Measurements from ENCODE around the gene TBC1D9B. TPM values are rescaled to one million over a fixed set of nuclear protein-coding genes. Genes with fewer than 3 reads are reported as not detected.

The TBC1D9B gene
- total and polyA plus RNA-seq, 2 of the 13 experiments (the other 11 are each of a cell fraction or from before 2014, with no cell fraction given), result 35.0 to 50.0 TPM

- TF ChIP-seq ZNF574 (CRISPR knock-in tag; IDR thresholded peaks at IDR 0.05) (peak; percentile 77), CHD2 (IDR thresholded peaks at IDR 0.05; ENCODE audit: low read depth, low read length) (no peak), ZBTB44 (CRISPR knock-in tag; IDR thresholded peaks at IDR 0.05) (peak; percentile 64; the same call in 1 of the 2 replicates), SIX1 (CRISPR knock-in tag; IDR thresholded peaks at IDR 0.05; ENCODE audit: borderline replicate concordance) (no peak), SNAPC5 (CRISPR knock-in tag; IDR thresholded peaks at IDR 0.05; ENCODE audit: borderline replicate concordance) (no peak), GMEB2 (CRISPR knock-in tag; IDR thresholded peaks at IDR 0.05; ENCODE audit: low read depth) (no peak), EED (CRISPR knock-in tag; IDR thresholded peaks at IDR 0.05) (no peak), REL (CRISPR knock-in tag; conservative IDR thresholded peaks at IDR 0.05) (peak; percentile 82; the same call in 1 of the 2 replicates), SRSF4 (IDR thresholded peaks at IDR 0.05; ENCODE audit: low read depth, low read length, poor library complexity, severe bottlenecking) (no peak), CREB1 (IDR thresholded peaks at IDR 0.05) (no peak), CREB1 (CRISPR knock-in tag; IDR thresholded peaks at IDR 0.05) (no peak), MTF2 (CRISPR knock-in tag; IDR thresholded peaks at IDR 0.05; ENCODE audit: borderline replicate concordance) (no peak), HOXD1 (CRISPR knock-in tag; IDR thresholded peaks at IDR 0.05) (0 out of 2 replicates have a peak, but pooled peaks have one; percentile 25), E2F5 (CRISPR knock-in tag; conservative IDR thresholded peaks at IDR 0.05) (no peak; the same call in 1 of the 2 replicates), ZBTB42 (CRISPR knock-in tag; IDR thresholded peaks at IDR 0.05) (0 out of 2 replicates have a peak, but pooled peaks have one; percentile 49), NKX3-1 (CRISPR knock-in tag; IDR thresholded peaks at IDR 0.05) (peak; percentile 58; the same call in 1 of the 2 replicates), MBD4 (IDR thresholded peaks at IDR 0.05; ENCODE audit: borderline replicate concordance, low read length) (no peak), UBTF (CRISPR knock-in tag; IDR thresholded peaks at IDR 0.05) (peak; percentile 71; the same call in 1 of the 2 replicates), ZNF17 (CRISPR knock-in tag; IDR thresholded peaks at IDR 0.05) (no peak), ZNF235 (CRISPR knock-in tag; IDR thresholded peaks at IDR 0.05; ENCODE audit: borderline replicate concordance) (0 out of 2 replicates have a peak, but pooled peaks have one; percentile 28)
These were observed 87.0 kb downstream of the TBC1D9B start, which contains the start of gene SQSTM1 (continued) for GRCh38 chr5:179820483-179821297.

All from HepG2 (cell line).